Measurements from ENCODE around the gene TYW1.
"Not testable (repeated sequence)": the region's sequence is repeated elsewhere in the genome, so short reads cannot be mapped to it uniquely, and the experiment has no call there.

TYW1 gene

DNA sequence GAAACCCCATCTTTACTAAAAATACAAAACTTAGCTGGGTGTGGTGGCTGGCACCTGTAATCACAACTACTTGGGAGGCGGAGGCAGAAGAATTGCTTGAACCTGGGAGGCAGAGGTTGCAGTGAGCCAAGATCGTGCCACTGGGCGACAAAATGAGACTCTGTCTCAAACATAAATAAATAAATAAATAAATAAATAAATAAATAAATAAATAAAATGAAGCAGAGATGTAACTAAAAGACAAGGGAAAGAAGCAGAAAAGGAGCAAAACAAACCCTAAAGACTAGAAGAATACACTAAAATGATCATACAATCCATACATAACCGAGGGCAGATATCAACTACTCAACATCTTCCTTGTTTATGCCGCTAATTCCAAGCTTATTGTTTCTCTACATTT, 209.8 kb downstream of the TYW1 start (continued):
- TF ChIP-seq ZNF18 (tag by site-specific recombination; IDR thresholded peaks at IDR 0.05) (no peak), ZNF335 (tag by site-specific recombination; conservative IDR thresholded peaks at IDR 0.05) (no peak), ZBTB11 (tag by site-specific recombination; conservative IDR thresholded peaks at IDR 0.05; ENCODE audit: low read depth) (peak; percentile 61), KLF9 (tag by site-specific recombination; IDR thresholded peaks at IDR 0.05; ENCODE audit: low read depth) (no peak), ZNF138 (tag by site-specific recombination; IDR thresholded peaks at IDR 0.05; ENCODE audit: borderline replicate concordance) (no peak), ZNF610 (tag by site-specific recombination; IDR thresholded peaks at IDR 0.05; ENCODE audit: borderline replicate concordance) (no peak), ZNF433 (tag by site-specific recombination; IDR thresholded peaks at IDR 0.05; ENCODE audit: low read depth) (0 out of 2 replicates have a peak, but pooled peaks have one; percentile 47), ZBTB8A (tag by site-specific recombination; IDR thresholded peaks at IDR 0.05) (peak; percentile 35; the same call in 1 of the 2 replicates), ZNF280D (tag by site-specific recombination; IDR thresholded peaks at IDR 0.05) (no peak), ZNF202 (tag by site-specific recombination; IDR thresholded peaks at IDR 0.05; ENCODE audit: borderline replicate concordance) (peak; percentile 55; the same call in 1 of the 2 replicates), ZNF394 (tag by site-specific recombination; IDR thresholded peaks at IDR 0.05; ENCODE audit: borderline replicate concordance) (peak; percentile 67; the same call in 1 of the 2 replicates), MYNN (tag by site-specific recombination; IDR thresholded peaks at IDR 0.05; ENCODE audit: borderline replicate concordance) (no peak), REST (tag by site-specific recombination; IDR thresholded peaks at IDR 0.05) (peak; percentile 30; the same call in 1 of the 2 replicates), ZNF426 (tag by site-specific recombination; IDR thresholded peaks at IDR 0.05) (peak; percentile 63), KLF7 (tag by site-specific recombination; IDR thresholded peaks at IDR 0.05; ENCODE audit: borderline replicate concordance) (no peak), ZNF266 (tag by site-specific recombination; IDR thresholded peaks at IDR 0.05; ENCODE audit: low read depth) (peak; percentile 71)

GRCh38 chr7:67208656-67209055, 212.0 kb downstream of the TYW1 start:
- H3K4me1 ChIP-seq (ENCODE audit: control insufficient read depth, insufficient read depth, low read length); POLR2A ChIA-PET; CTCF ChIA-PET; H3K27ac ChIP-seq (ENCODE audit: extremely low read depth, low read depth, low read length); H3K4me3 ChIP-seq (ENCODE audit: low read depth, low read length); H3K36me3 ChIP-seq (ENCODE audit: control insufficient read depth in 2 of 2, insufficient read depth in 1 of 2, low read length in 2 of 2); H3K9me3 ChIP-seq (ENCODE audit: control insufficient read depth, insufficient read depth, low read depth, low read length): not testable (repeated sequence)

All from HEK293 (cell line).